ENCODE data around the gene NLE1.
"Not testable (repeated sequence)": the region's sequence is repeated elsewhere in the genome, so short reads cannot be mapped to it uniquely, and the experiment has no call there.

NLE1 gene

GRCh38 chr17:35129154-35129972 is 12.7 kb downstream of the NLE1 start:
- DNase-seq (ENCODE audit: low read depth in 3 of 3) = no peak

- DNase-seq (ENCODE audit: low read depth in 3 of 3) = no peak
These were observed 14.2 kb downstream of the NLE1 start for GRCh38 chr17:35127751-35128514.

DNA sequence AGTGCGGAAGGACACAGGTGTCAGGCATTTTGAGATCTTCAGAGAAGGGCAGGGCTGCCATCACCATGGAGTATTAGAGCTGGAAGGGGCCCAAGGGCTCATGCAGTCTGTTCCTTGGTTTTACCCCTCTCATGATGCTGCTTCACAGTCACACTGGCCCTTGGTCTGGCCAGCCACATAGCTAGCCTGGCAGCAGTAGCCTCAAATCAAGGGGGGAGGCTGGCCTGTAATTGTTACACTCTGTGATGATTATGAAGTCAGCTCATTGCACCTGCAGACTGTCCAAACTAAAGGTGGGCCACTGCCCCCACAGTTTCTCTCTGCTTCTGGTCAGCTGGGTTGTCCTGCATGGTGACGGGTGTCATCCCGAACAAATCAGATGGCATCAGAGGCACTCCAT is 20.8 kb downstream of the NLE1 start, which contains the start of gene FNDC8:
FNDC8 (plus strand) TSS at position 301 of the 400 bp plus-strand sequence; CDS start at position 380, 79 bp downstream.
- no peak for DNase-seq (ENCODE audit: low read depth in 3 of 3)

- DNase-seq (ENCODE audit: low read depth in 3 of 3) = peak; percentile 59 to 69 (median 64)
These were observed 22.5 kb downstream of the NLE1 start, which contains the start of gene RAD51D for GRCh38 chr17:35119370-35120165. Gene RAD51D (minus strand): TSS chr17:35119860. CDS start chr17:35119613, 247 bp downstream.

DNA sequence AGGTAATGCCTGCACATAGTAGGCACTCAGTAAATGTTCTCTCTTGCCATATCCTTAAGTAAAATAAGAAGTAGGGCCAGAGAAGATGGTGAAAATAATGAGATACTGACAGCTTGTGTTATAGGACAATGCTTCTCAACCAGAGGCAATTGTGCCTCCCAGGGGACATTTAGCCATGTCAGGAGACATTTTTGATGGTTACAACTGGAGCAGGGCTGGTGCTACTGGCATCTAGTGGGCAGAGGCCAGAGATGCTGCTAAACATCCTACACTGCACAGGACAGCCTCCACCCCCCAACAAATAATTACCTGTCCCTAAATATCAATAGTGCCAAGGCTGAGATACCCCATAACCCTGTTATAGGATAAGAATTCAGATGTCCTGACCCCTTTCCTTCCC is 24.1 kb downstream of the NLE1 start:
- peak in 1 of 3 donors; percentile 4 for DNase-seq (ENCODE audit: low read depth in 3 of 3)

DNA sequence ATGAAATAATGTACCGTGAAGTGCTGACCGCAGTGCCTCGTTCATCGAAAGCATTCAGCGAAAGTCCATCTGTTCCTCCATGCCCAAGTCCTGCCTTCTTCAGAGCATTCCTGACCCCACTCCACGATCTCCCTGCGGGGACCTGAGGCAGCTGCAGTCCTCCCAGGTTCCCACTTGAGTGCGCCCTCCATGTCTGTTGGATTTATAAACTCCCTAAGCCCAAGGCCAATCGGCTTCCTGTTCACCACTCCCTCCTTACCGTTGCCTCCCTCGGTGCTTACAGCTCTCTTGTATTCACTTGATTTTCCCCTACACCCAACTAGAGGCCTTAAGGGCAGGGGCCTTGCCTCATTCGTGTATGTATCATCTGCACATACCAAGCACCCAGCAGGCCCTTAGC is 25.3 kb downstream of the NLE1 start:
- DNase-seq (ENCODE audit: low read depth in 3 of 3) = no peak

GRCh38 chr17:35110791-35111190 is 31.3 kb downstream of the NLE1 start:
- DNase-seq (ENCODE audit: low read depth in 3 of 3) = not testable (repeated sequence)

- no peak for DNase-seq (ENCODE audit: low read depth in 3 of 3)
These were observed 37.2 kb downstream of the NLE1 start for GRCh38 chr17:35104844-35105450.

DNA sequence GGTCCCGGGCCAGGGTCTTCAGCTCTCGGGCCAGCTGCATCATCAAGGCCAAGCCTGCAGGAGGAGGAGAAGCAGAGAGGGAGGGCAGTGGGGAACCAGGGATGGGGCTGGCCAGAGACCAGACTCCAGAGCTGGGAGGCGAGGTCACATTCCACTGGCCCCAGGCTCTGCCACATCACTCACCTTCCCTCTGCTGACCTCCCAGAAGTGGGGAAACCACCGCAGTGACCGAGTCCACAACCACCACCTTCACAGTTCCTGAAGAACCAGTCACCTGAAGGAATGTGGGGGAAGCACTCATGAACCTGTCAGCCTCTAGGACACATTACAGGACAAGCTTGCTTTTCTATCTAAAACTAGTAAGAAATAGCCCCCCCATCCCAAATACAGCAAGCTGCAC is 38.8 kb downstream of the NLE1 start:
- no peak for DNase-seq (ENCODE audit: low read depth in 3 of 3)

DNA sequence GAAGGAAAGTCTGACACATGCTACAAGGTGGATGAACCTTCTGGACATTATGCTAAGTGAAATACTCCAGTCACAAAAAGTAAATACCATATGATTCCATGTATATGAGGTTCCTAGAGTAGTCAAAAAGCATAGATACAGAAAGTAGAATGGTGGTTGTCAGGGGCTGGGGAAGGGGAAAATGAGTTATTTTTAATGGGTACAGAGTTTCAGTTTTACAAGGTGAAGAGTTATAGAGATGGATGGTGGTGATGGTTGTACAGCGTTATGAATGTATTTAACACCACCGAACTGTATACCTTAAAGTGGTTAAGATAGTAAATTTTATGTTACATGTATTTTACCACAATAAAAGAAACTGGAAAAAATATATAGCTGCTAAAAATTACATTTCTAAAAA is 40.4 kb downstream of the NLE1 start:
- DNase-seq (ENCODE audit: low read depth in 3 of 3) = no peak

GRCh38 chr17:35101036-35101435 is 41.1 kb downstream of the NLE1 start:
- no peak for DNase-seq (ENCODE audit: low read depth in 3 of 3)

- no peak for DNase-seq (ENCODE audit: low read depth in 3 of 3)
These were observed 42.2 kb downstream of the NLE1 start for GRCh38 chr17:35099908-35100307.

GRCh38 chr17:35097776-35098175 is 44.3 kb downstream of the NLE1 start:
- no peak for DNase-seq (ENCODE audit: low read depth in 3 of 3)

GRCh38 chr17:35095741-35096140 is 46.4 kb downstream of the NLE1 start:
- DNase-seq (ENCODE audit: low read depth in 3 of 3) = no peak

GRCh38 chr17:35094902-35095301 is 47.2 kb downstream of the NLE1 start:
- no peak for DNase-seq (ENCODE audit: low read depth in 3 of 3)

DNA sequence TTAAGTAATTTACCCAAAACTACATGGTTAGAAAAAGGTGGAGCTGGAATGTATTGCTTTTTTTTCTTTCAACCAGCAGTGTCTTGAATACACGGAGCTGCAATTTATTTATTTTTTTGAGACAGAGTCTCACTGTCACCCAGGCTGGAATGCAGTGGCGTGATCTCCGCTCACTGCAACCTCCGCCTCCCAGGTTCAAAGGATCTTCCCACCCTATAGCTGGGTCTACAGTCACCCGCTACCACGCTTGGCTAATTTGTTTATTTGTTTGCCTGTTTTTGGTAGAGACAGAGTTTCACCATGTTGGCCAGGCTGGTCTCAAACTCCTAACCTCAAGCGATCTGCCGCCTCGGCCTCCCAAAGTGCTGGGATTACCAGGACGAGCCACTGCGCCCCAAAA is 51.4 kb downstream of the NLE1 start:
- DNase-seq (ENCODE audit: low read depth in 3 of 3) = not testable (repeated sequence)

DNA sequence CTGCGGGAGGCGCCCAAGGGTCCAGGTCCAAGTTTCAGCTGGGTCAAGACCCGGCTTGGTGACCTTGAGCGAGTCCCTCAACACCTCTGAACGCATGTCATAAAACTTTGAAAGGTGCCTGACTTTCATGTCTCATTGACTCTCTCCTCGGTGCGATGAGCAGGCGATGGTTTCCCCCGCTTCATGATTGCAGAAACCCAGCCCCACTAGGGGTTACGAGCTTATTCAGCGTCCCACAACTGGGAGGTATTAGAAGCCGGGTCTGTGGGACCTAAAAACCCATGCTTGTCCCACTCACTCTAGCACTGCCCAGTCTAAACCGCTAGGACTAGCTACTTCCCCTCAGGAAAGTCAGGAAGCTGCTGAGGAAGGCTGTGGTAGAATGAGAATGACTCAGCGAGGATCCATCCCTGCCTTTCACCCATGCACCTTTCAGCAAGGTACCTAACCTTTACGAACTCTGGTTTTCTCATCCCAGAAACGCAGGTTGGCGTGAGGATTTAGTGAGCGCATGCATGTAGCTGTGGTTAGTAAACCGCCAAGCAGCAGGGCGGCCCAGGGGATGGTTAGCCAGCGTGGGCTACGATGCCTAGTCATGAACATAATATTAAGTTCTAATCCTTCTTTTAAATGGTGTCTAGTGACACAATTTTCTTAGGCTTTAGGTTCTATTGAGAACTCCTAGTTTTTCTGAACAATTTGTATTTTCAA is 52.4 kb downstream of the NLE1 start:
- DNase-seq (ENCODE audit: low read depth in 3 of 3) = peak in 2 of 3 donors; percentile 27 to 40

GRCh38 chr17:35088881-35089585 is 53.1 kb downstream of the NLE1 start:
- DNase-seq (ENCODE audit: low read depth in 3 of 3) = peak; percentile 77 to 86 (median 81)

DNA sequence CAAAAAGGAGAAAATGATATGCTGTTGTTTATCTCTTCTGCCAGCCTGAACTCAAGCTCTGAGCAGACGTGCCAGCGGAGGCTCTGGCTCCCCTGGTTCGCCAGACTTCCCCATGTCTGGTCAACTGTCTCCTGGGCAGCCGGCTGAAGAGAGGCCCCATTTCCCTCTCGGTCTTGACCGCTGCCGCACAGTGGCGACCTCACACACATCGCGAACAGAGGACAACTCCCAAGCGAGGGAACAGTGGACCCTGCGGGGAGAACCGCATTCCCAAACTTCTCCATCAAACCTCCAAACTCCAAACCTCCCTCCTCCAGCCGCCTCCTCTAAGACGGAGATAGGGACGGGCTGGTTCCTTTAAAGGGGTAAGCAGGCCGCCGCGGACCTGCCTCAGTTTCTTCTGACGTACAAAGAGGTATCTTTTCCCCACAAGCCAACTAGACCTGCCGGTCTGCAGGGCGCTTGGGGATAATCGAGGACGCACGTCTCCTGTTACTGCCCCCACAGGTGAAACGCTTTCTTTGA is 53.7 kb downstream of the NLE1 start:
- DNase-seq (ENCODE audit: low read depth in 3 of 3) = no peak
